Ishikawa (cell line): ENCODE results near the gene MYO9B.

Experiments used
- CEBPB ChIP-seq: IDR thresholded peaks from 2 replicates; pipeline ENCODE4 v1.6.1; 2012
- EP300 ChIP-seq: IDR thresholded peaks from 2 replicates; pipeline ENCODE4 v1.6.1; 2012; ENCODE audit warnings: borderline replicate concordance
- NFIC ChIP-seq: IDR thresholded peaks from 2 replicates; pipeline ENCODE4 v1.6.1; 2012
- TCF12 ChIP-seq: IDR thresholded peaks from 2 replicates; pipeline ENCODE4 v1.6.1; 2012; ENCODE audit warnings: low read depth
- USF1 ChIP-seq: IDR thresholded peaks from 2 replicates; pipeline ENCODE4 v1.6.1; 2012

- TF ChIP-seq NFIC (no peak), CEBPB (no peak), EP300 (no peak), USF1 (no peak), TCF12 (no peak)
These were observed 48.7 kb upstream of the MYO9B start, which contains the start of gene CPAMD8 for GRCh38 chr19:17026706-17027534.
